PC-3 (cell line): Measurements from ENCODE around the gene ARFGAP1. TPM values are rescaled to one million over a fixed set of nuclear protein-coding genes. Genes with fewer than 3 reads are reported as not detected.
"Not testable (repeated sequence)": the region's sequence is repeated elsewhere in the genome, so short reads cannot be mapped to it uniquely, and the experiment has no call there.

Source experiments
- ATAC-seq: fragments of 200-7000 bp; cut with Tn5 transposase; 2 replicates; pipeline ENCODE4 v1.9.1; 2020; ENCODE audit warnings: mild to moderate bottlenecking, moderate library complexity
- BruUV-seq: library from RNA; stranded (reverse); fragments of 400-500 nt; replicated peaks from 2 replicates; lab custom pipeline; 2021; lab: Mats Ljungman, UMichigan
- CTCF ChIA-PET: fragments of 300-600 bp; sonication (Branson Sonifier 250); formaldehyde crosslinking; loops from one replicate; lab custom pipeline; 2022; ENCODE audit warnings: antibody characterized with exemption; lab: Charles Lee
- POLR2A ChIA-PET: fragments of 300-600 bp; sonication (Branson Sonifier 250); formaldehyde crosslinking; loops from one replicate; lab custom pipeline; 2022; ENCODE audit warnings: antibody characterized with exemption; ENCODE audit not compliant: unreplicated experiment; lab: Charles Lee
- DNase-seq: peaks from one replicate; pipeline ENCODE4 v3.0.0-alpha.2; 2015
- H2AFZ ChIP-seq: fragments of 300-600 bp; sonication (generic); 2 replicates; pipeline ENCODE4 v1.6.0; 2016; ENCODE audit warnings: antibody characterized with exemption, low read length
- H3F3A ChIP-seq: fragments of 300-600 bp; sonication (generic); one replicate; pipeline ENCODE4 v1.6.0; 2017; ENCODE audit warnings: antibody characterized with exemption, low read length, control low read depth, mild to moderate bottlenecking; ENCODE audit not compliant: unreplicated experiment
- H3K27ac ChIP-seq: fragments of 300-600 bp; sonication (generic); 2 replicates; pipeline ENCODE4 v1.5.1; 2016; ENCODE audit warnings: mild to moderate bottlenecking, low read length
- H3K27me3 ChIP-seq: fragments of 300-600 bp; sonication (generic); 2 replicates; pipeline ENCODE4 v1.6.1; 2016; ENCODE audit warnings: low read length, mixed read lengths
- H3K36me3 ChIP-seq: fragments of 300-600 bp; sonication (generic); 2 replicates; pipeline ENCODE4 v1.6.1; 2016; ENCODE audit warnings: low read depth, mixed run types, low read length, mixed read lengths
- H3K4me1 ChIP-seq: fragments of 300-600 bp; sonication (generic); 2 replicates; pipeline ENCODE4 v1.5.1; 2016; ENCODE audit warnings: low read length; ENCODE audit not compliant: insufficient read depth
- H3K4me2 ChIP-seq: fragments of 300-600 bp; sonication (generic); 2 replicates; pipeline ENCODE4 v1.6.0; 2016; ENCODE audit warnings: low read length
- H3K4me3 ChIP-seq: fragments of 300-600 bp; sonication (generic); 2 replicates; pipeline ENCODE4 v1.5.1; 2016; ENCODE audit warnings: mild to moderate bottlenecking, low read length, mixed read lengths
- H3K79me2 ChIP-seq: fragments of 300-600 bp; sonication (generic); 2 replicates; pipeline ENCODE4 v1.6.1; 2017; ENCODE audit warnings: low read length, mixed read lengths
- H3K9ac ChIP-seq: fragments of 300-600 bp; sonication (generic); 2 replicates; pipeline ENCODE4 v1.6.0; 2016; ENCODE audit warnings: mild to moderate bottlenecking, low read length
- H3K9me2 ChIP-seq: fragments of 300-600 bp; sonication (generic); replicated peaks from 2 replicates; pipeline ENCODE4 v1.6.1; 2016; ENCODE audit warnings: mixed run types, low read length, mixed read lengths
- H3K9me3 ChIP-seq: fragments of 300-600 bp; sonication (generic); 2 replicates; pipeline ENCODE4 v1.6.1; 2016; ENCODE audit warnings: low read length, mixed read lengths
- H4K20me1 ChIP-seq: fragments of 300-600 bp; sonication (generic); 2 replicates; pipeline ENCODE4 v1.6.1; 2016; ENCODE audit warnings: low read length, mixed read lengths
- EZH2 ChIP-seq: fragments of 300-600 bp; sonication (generic); IDR thresholded peaks from one replicate; pipeline ENCODE4 v1.6.1; 2017; ENCODE audit warnings: antibody characterized with exemption, mild to moderate bottlenecking, low read length; ENCODE audit not compliant: unreplicated experiment
- EZH2phosphoT487 ChIP-seq: fragments of 300-600 bp; sonication (generic); IDR thresholded peaks from 2 replicates; pipeline ENCODE4 v1.6.1; 2018; ENCODE audit warnings: mild to moderate bottlenecking, antibody characterized with exemption, low read length, borderline replicate concordance
- intact Hi-C: fragments of 100-400 bp; cut with micrococcal nuclease; formaldehyde crosslinking; loops from 2 replicates; pipeline ENCODE4 v1.9.0; 2023
- total RNA-seq: library from RNA; depleted of rRNA; stranded (reverse); fragments of >200 nt; gene quantifications from 2 replicates; pipeline ENCODE4 v1.2.3, GENCODE V29; 2014
- TF ChIP-seq, protein P1 (sequence below): fragments of 300-600 bp; sonication (generic); conservative IDR thresholded peaks from 2 replicates; pipeline ENCODE4 v1.5.1; 2017; ENCODE audit warnings: antibody characterized with exemption, low read depth, mild to moderate bottlenecking, low read length

The ARFGAP1 gene
- total RNA-seq, 1 experiment from 2014 or later = 75.6 TPM

DNA sequence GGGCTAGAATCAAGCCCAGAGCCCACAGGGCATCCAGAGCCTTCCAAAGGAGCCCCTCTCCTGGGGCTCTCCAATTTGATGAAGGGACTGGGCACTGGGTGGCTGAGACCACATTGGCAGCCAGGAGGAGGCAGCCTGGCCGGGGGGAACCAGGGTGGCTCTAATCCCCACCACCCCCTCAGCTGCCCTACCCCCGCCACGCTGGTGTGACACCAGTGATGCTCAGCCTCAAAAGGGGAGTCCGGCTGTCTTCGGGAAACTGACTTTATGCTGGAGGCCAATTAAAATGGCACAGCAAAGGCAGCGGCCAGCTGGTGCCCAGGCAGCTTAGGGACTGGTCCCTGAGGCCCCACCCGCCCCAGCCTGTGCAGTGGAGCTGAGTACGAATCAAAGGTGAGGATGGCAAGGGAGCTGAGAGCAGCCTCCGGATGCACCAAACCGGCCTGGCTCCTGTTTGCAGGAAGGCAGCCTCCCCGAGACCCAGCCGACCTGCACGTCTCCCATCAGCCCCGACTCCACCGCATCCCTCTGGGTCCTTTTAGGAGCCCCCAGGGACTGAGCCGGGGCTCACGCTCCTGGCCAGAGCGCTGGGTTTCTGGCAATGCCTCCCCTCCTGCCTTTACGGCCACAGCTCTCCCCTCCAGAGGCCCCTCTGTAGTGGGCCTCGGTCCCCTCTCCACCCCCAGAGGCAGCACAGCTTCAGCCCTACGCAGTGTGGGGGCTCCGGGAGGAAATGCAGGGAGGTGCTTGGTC lies 60.1 kb downstream of the ARFGAP1 start:
- Histone ChIP-seq H3K27me3 (peaks cover 9% of the 10 kb centered on the region; the same call in 1 of the 2 replicates), H3K27ac (no peak overlapping the region), H3K79me2 (no peaks in the 10 kb centered on the region), H3F3A (no peaks in the 10 kb centered on the region), H3K4me3 (no peak overlapping the region), H3K9me3 (no peaks in the 10 kb centered on the region), H3K9ac (no peak overlapping the region), H2AFZ (no peak overlapping the region), H3K36me3 (no peaks in the 10 kb centered on the region), H4K20me1 (no peaks in the 10 kb centered on the region), H3K4me2 (no peak overlapping the region), H3K9me2 (no peaks in the 10 kb centered on the region), H3K4me1 (peaks cover 10% of the 10 kb centered on the region; the same call in 1 of the 2 replicates)
- TF ChIP-seq EZH2phosphoT487 (no peak), EZH2 (no peak)
- TF ChIP-seq, protein P1, sequence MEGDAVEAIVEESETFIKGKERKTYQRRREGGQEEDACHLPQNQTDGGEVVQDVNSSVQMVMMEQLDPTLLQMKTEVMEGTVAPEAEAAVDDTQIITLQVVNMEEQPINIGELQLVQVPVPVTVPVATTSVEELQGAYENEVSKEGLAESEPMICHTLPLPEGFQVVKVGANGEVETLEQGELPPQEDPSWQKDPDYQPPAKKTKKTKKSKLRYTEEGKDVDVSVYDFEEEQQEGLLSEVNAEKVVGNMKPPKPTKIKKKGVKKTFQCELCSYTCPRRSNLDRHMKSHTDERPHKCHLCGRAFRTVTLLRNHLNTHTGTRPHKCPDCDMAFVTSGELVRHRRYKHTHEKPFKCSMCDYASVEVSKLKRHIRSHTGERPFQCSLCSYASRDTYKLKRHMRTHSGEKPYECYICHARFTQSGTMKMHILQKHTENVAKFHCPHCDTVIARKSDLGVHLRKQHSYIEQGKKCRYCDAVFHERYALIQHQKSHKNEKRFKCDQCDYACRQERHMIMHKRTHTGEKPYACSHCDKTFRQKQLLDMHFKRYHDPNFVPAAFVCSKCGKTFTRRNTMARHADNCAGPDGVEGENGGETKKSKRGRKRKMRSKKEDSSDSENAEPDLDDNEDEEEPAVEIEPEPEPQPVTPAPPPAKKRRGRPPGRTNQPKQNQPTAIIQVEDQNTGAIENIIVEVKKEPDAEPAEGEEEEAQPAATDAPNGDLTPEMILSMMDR = no peak
- intact Hi-C loops = no loop called here
- no TSS peak for BruUV-seq
- ATAC-seq (no peak), DNase-seq (no peak)
- ChIA-PET POLR2A (interaction anchor here (0.6 kb wide), 1 partner anchor 13 kb away, joined by 4 read pairs; no protein-coding TSS in a partner anchor), CTCF (no interaction called here)

DNA sequence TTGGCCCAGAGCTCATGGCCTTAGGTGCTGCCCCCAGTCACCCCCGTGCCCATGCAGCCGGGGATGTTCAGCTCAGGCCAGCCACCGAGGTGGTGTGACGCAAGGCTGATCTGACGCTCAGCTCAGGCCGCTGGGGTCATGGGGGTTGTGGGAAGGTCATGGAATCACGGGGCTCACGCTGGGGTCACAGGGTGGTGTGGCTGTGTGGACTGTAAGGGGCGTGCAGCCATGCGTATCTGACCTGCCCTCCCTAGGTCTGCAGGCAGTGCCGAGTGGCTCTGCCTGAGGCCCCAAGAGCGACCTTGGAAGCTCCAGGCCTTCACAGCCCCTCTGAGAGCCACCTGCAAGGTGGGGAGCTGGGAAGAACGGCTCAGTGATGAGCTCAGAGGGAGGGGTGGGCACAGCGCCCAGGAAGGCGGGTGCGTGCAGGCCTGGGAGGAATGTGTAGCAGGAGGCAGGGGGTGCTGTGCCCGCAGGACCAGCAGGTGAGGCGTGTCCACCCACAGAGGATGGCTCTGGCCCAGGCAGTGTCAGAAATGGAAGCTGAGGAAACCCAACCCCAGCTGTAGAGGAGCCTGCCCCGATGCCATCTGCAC lies 60.7 kb downstream of the ARFGAP1 start:
- H3K9me3 ChIP-seq = no peaks in the 10 kb centered on the region
- no peak overlapping the region for H2AFZ ChIP-seq
- no peak overlapping the region for H3K4me3 ChIP-seq
- intact Hi-C loops = no loop called here
- no peaks in the 10 kb centered on the region for H3K9me2 ChIP-seq
- no peaks in the 10 kb centered on the region for H3K36me3 ChIP-seq
- ChIA-PET POLR2A (interaction anchor here (0.6 kb wide), 1 partner anchor 12 kb away, joined by 4 read pairs; no protein-coding TSS in a partner anchor), CTCF (no interaction called here)
- H3K27ac ChIP-seq = no peak overlapping the region
- H3K27me3 ChIP-seq = peaks cover 16% of the 10 kb centered on the region
- DNase-seq (peak; percentile 25), ATAC-seq (no peak)
- no peak overlapping the region for H3K4me2 ChIP-seq
- no peaks in the 10 kb centered on the region for H4K20me1 ChIP-seq
- no peaks in the 10 kb centered on the region for H3F3A ChIP-seq
- no TSS peak for BruUV-seq
- TF ChIP-seq EZH2phosphoT487 = no peak
- TF ChIP-seq, protein P1 = no peak
- no peak for TF ChIP-seq EZH2
- H3K9ac ChIP-seq = no peak overlapping the region
- peaks cover 10% of the 10 kb centered on the region; the same call in 1 of the 2 replicates for H3K4me1 ChIP-seq
- no peaks in the 10 kb centered on the region for H3K79me2 ChIP-seq

DNA sequence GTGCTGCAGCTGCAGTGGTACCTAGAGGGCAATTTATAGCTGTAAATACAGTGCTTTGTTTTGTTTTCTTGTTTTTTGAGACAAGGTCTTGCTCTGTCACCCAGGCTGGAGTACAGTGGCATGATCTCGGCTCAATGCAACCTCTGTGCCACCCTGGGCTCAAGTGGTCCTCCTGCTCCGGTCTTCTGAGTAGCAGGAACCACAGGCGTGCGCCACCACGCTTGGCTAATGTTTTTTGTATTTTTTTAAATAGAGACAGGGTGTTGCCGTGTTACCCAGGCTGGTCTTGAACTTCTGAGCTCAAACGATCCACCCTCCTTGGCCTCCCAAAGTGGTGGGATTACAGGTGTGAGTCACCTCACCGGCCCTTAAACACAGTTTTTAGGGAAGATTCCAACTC lies 61.7 kb downstream of the ARFGAP1 start:
- H3K27me3 ChIP-seq = peaks cover 26% of the 10 kb centered on the region
- intact Hi-C loops = no loop called here
- no peaks in the 10 kb centered on the region for H4K20me1 ChIP-seq
- no peak for ATAC-seq
- no peaks in the 10 kb centered on the region for H3K36me3 ChIP-seq
- no peaks in the 10 kb centered on the region for H3F3A ChIP-seq
- H3K4me3 ChIP-seq = no peak overlapping the region
- ChIA-PET POLR2A (no interaction called here), CTCF (no interaction called here)
- H3K4me1 ChIP-seq = peaks cover 10% of the 10 kb centered on the region; the same call in 1 of the 2 replicates
- no peak overlapping the region for H3K27ac ChIP-seq
- no peak for DNase-seq
- H2AFZ ChIP-seq = no peak overlapping the region
- no peaks in the 10 kb centered on the region for H3K9me2 ChIP-seq
- no peak overlapping the region for H3K9ac ChIP-seq
- no peaks in the 10 kb centered on the region for H3K9me3 ChIP-seq
- TF ChIP-seq, protein P1 = no peak
- TF ChIP-seq EZH2 (no peak), EZH2phosphoT487 (no peak)
- no peaks in the 10 kb centered on the region for H3K79me2 ChIP-seq
- H3K4me2 ChIP-seq = no peak overlapping the region
- BruUV-seq = no TSS peak

DNA sequence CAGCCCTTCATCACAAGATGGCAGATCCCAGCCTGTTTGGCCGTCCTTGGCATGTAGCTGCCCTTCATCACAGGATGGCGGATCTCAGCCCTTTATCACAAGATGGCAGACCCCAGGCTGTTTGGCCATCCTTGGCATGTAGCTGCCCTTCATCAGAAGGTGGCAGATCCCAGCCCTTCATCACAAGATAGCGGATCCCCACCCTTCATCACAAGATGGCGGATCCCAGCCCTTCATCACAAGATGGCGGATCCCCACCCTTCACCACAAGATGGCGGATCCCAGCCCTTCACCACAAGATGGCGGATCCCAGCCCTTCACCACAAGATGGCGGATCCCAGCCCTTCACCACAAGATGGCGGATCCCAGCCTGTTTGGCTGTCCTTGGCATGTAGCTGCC lies 62.4 kb downstream of the ARFGAP1 start:
- H3K36me3 ChIP-seq, POLR2A ChIA-PET, intact Hi-C loops, BruUV-seq, CTCF ChIA-PET, DNase-seq, H3K9me2 ChIP-seq, H3F3A ChIP-seq, H3K27ac ChIP-seq, H2AFZ ChIP-seq, H3K79me2 ChIP-seq, H3K4me2 ChIP-seq, H3K9ac ChIP-seq, ATAC-seq, H3K4me3 ChIP-seq, H4K20me1 ChIP-seq, H3K9me3 ChIP-seq: not testable (repeated sequence)
- Histone ChIP-seq H3K4me1 (peaks cover 10% of the 10 kb centered on the region; the same call in 1 of the 2 replicates), H3K27me3 (peaks cover 28% of the 10 kb centered on the region)
